Measurements from ENCODE around the gene WDR45. TPM values are rescaled to one million over a fixed set of nuclear protein-coding genes. Genes with fewer than 3 reads are reported as not detected.

The WDR45 gene
- total and polyA plus RNA-seq, 2 of the 13 experiments (the other 11 are each of a cell fraction or from before 2014, with no cell fraction given): 16.4 to 65.5 TPM

DNA sequence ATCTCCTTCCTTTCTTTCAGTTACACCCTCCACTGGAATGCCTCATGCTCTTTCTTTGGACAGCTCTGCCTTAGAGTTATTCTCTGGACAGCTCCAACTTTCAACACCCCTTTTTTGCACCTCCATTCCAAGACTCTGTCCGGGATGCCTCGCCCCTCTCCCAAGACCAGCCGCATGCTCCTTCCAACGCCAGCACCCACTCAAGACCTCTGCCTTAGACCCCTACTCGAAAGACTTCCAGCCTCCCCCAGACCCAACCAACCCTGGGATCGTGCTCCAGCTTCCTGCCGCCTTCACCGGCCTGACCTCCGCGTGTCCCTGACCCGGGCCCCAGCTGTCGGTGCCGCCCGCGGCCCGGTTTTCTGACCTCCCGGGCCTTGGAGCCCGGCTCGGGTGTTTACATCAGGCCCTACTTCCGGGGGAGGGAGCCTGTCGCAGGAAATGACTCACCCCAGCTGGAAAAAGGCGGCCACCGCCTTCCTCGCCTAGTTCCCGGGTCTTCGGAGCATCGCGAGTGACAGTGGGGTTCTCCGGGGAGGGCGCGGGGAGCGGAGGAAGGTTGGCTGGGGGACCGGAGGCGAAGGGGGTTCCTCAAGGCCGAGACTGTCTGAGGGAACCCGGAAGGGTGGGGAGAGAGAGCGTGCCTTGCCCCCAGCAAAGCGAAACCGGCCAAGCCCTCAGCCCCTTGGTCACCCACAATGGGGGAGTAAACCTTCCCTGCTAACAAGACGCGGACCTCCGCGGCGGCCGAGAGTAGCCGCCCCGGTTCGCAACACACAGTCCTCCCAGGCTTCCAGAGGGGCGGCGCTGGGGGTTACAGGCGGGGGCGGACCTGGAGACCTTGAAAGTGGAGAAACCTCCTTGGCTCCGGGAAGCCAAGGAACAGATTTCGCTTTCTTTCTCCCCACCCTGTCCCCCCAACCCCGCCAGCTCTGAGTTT, at the start of gene WDR45 (continued):
- TF ChIP-seq MTA3 (CRISPR knock-in tag; IDR thresholded peaks at IDR 0.05): no peak
- TF ChIP-seq, protein P1, sequence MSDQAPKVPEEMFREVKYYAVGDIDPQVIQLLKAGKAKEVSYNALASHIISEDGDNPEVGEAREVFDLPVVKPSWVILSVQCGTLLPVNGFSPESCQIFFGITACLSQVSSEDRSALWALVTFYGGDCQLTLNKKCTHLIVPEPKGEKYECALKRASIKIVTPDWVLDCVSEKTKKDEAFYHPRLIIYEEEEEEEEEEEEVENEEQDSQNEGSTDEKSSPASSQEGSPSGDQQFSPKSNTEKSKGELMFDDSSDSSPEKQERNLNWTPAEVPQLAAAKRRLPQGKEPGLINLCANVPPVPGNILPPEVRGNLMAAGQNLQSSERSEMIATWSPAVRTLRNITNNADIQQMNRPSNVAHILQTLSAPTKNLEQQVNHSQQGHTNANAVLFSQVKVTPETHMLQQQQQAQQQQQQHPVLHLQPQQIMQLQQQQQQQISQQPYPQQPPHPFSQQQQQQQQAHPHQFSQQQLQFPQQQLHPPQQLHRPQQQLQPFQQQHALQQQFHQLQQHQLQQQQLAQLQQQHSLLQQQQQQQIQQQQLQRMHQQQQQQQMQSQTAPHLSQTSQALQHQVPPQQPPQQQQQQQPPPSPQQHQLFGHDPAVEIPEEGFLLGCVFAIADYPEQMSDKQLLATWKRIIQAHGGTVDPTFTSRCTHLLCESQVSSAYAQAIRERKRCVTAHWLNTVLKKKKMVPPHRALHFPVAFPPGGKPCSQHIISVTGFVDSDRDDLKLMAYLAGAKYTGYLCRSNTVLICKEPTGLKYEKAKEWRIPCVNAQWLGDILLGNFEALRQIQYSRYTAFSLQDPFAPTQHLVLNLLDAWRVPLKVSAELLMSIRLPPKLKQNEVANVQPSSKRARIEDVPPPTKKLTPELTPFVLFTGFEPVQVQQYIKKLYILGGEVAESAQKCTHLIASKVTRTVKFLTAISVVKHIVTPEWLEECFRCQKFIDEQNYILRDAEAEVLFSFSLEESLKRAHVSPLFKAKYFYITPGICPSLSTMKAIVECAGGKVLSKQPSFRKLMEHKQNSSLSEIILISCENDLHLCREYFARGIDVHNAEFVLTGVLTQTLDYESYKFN (CRISPR knock-in tag; conservative IDR thresholded peaks at IDR 0.05): peak; percentile 35; the same call in 1 of the 2 replicates
- TF ChIP-seq, protein P2, sequence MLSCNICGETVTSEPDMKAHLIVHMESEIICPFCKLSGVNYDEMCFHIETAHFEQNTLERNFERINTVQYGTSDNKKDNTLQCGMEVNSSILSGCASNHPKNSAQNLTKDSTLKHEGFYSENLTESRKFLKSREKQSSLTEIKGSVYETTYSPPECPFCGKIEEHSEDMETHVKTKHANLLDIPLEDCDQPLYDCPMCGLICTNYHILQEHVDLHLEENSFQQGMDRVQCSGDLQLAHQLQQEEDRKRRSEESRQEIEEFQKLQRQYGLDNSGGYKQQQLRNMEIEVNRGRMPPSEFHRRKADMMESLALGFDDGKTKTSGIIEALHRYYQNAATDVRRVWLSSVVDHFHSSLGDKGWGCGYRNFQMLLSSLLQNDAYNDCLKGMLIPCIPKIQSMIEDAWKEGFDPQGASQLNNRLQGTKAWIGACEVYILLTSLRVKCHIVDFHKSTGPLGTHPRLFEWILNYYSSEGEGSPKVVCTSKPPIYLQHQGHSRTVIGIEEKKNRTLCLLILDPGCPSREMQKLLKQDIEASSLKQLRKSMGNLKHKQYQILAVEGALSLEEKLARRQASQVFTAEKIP (CRISPR knock-in tag; IDR thresholded peaks at IDR 0.05; ENCODE audit: borderline replicate concordance): no peak
- TF ChIP-seq RFX3 (CRISPR knock-in tag; IDR thresholded peaks at IDR 0.05): no peak
- no peak for TF ChIP-seq CENPX (CRISPR knock-in tag; IDR thresholded peaks at IDR 0.05)
- 0 out of 2 replicates have a peak, but pooled peaks have one; percentile 45 for TF ChIP-seq ZBTB42 (CRISPR knock-in tag; IDR thresholded peaks at IDR 0.05)
- TF ChIP-seq, protein P3, sequence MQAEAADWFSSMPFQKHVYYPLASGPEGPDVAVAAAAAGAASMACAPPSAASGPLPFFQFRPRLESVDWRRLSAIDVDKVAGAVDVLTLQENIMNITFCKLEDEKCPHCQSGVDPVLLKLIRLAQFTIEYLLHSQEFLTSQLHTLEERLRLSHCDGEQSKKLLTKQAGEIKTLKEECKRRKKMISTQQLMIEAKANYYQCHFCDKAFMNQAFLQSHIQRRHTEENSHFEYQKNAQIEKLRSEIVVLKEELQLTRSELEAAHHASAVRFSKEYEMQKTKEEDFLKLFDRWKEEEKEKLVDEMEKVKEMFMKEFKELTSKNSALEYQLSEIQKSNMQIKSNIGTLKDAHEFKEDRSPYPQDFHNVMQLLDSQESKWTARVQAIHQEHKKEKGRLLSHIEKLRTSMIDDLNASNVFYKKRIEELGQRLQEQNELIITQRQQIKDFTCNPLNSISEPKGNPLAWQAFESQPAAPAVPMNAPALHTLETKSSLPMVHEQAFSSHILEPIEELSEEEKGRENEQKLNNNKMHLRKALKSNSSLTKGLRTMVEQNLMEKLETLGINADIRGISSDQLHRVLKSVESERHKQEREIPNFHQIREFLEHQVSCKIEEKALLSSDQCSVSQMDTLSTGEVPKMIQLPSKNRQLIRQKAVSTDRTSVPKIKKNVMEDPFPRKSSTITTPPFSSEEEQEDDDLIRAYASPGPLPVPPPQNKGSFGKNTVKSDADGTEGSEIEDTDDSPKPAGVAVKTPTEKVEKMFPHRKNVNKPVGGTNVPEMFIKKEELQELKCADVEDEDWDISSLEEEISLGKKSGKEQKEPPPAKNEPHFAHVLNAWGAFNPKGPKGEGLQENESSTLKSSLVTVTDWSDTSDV (CRISPR knock-in tag; IDR thresholded peaks at IDR 0.05): no peak
- TF ChIP-seq, protein P4, sequence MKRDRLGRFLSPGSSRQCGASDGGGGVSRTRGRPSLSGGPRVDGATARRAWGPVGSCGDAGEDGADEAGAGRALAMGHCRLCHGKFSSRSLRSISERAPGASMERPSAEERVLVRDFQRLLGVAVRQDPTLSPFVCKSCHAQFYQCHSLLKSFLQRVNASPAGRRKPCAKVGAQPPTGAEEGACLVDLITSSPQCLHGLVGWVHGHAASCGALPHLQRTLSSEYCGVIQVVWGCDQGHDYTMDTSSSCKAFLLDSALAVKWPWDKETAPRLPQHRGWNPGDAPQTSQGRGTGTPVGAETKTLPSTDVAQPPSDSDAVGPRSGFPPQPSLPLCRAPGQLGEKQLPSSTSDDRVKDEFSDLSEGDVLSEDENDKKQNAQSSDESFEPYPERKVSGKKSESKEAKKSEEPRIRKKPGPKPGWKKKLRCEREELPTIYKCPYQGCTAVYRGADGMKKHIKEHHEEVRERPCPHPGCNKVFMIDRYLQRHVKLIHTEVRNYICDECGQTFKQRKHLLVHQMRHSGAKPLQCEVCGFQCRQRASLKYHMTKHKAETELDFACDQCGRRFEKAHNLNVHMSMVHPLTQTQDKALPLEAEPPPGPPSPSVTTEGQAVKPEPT (CRISPR knock-in tag; IDR thresholded peaks at IDR 0.05; ENCODE audit: low read depth): no peak
- TF ChIP-seq REPIN1 (CRISPR knock-in tag; IDR thresholded peaks at IDR 0.05; ENCODE audit: borderline replicate concordance, low read depth): no peak
- TF ChIP-seq HNRNPK (IDR thresholded peaks at IDR 0.05; ENCODE audit: low read depth, low read length, poor library complexity, severe bottlenecking): peak; percentile 46
- TF ChIP-seq, protein P5, sequence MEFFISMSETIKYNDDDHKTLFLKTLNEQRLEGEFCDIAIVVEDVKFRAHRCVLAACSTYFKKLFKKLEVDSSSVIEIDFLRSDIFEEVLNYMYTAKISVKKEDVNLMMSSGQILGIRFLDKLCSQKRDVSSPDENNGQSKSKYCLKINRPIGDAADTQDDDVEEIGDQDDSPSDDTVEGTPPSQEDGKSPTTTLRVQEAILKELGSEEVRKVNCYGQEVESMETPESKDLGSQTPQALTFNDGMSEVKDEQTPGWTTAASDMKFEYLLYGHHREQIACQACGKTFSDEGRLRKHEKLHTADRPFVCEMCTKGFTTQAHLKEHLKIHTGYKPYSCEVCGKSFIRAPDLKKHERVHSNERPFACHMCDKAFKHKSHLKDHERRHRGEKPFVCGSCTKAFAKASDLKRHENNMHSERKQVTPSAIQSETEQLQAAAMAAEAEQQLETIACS (CRISPR knock-in tag; IDR thresholded peaks at IDR 0.05): no peak
- TF ChIP-seq MZF1 (CRISPR knock-in tag; IDR thresholded peaks at IDR 0.05; ENCODE audit: borderline replicate concordance): no peak
- TF ChIP-seq STAT5B (CRISPR knock-in tag; IDR thresholded peaks at IDR 0.05): no peak
- TF ChIP-seq POGZ (CRISPR knock-in tag; IDR thresholded peaks at IDR 0.05): peak; percentile 30; the same call in 1 of the 2 replicates
- TF ChIP-seq ZNF205 (CRISPR knock-in tag; IDR thresholded peaks at IDR 0.05): no peak
